DOHH2 (cell line): ENCODE results near the gene HBZ.

Experiments used
- EZH2phosphoT487 ChIP-seq: fragments of 200-600 bp; sonication (generic); IDR thresholded peaks from 2 replicates; pipeline ENCODE4 v1.6.1; 2017; ENCODE audit warnings: borderline replicate concordance, mild to moderate bottlenecking, antibody characterized with exemption, low read length, moderate library complexity, mixed read lengths
- TF ChIP-seq, protein P1 (sequence below): fragments of 200-600 bp; sonication (generic); IDR thresholded peaks from one replicate; pipeline ENCODE4 v1.5.1; 2014; ENCODE audit warnings: antibody characterized with exemption, mild to moderate bottlenecking, low read depth, low read length; ENCODE audit not compliant: poor library complexity, severe bottlenecking

DNA sequence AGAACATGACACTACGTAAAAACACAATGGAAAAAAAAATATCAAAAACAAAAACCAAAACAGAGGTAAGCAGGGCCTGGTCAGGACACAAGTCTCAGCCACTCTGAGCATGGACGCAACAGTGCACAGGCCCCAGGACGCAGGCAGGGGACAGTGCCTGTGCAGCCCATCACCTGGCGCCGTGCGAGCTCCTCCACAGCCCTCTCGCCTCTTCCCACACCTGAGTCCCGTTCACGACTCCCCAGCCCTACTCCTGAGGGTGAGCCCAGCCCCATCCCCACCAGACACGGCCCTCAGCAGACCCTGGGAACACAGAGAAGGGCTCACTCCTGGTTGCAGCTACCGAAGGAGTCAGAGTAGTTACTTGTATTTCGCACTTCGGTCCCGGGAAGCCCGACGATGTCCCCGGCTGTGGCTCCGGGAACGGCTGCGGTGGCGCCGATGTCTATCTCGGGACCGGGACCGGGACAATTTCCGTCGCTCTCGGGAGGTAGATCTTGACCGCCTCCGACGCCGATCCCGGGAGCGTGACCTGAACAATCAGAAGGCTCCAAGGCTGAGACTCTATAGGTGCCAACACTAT lies 37.3 kb downstream of the HBZ start:
- TF ChIP-seq, protein P1, sequence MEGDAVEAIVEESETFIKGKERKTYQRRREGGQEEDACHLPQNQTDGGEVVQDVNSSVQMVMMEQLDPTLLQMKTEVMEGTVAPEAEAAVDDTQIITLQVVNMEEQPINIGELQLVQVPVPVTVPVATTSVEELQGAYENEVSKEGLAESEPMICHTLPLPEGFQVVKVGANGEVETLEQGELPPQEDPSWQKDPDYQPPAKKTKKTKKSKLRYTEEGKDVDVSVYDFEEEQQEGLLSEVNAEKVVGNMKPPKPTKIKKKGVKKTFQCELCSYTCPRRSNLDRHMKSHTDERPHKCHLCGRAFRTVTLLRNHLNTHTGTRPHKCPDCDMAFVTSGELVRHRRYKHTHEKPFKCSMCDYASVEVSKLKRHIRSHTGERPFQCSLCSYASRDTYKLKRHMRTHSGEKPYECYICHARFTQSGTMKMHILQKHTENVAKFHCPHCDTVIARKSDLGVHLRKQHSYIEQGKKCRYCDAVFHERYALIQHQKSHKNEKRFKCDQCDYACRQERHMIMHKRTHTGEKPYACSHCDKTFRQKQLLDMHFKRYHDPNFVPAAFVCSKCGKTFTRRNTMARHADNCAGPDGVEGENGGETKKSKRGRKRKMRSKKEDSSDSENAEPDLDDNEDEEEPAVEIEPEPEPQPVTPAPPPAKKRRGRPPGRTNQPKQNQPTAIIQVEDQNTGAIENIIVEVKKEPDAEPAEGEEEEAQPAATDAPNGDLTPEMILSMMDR, result no peak
- no peak for TF ChIP-seq EZH2phosphoT487
